Right atrium auricular region (tissue), 2 donors: ENCODE results near the gene TRUB1. TPM values are rescaled to one million over a fixed set of nuclear protein-coding genes. Genes with fewer than 3 reads are reported as not detected.

Source experiments
- DNase-seq: peaks from one replicate; pipeline ENCODE4 v3.0.0-alpha.2; 2019; ENCODE audit warnings: low spot score
- H3K27ac ChIP-seq, 2 donors: fragments of 200-600 bp; sonication (generic); 1 replicate in 1 of 2; 2 replicates in 1 of 2; pipeline ENCODE4 v1.5.1; 2016 to 2019
- H3K27me3 ChIP-seq, 2 donors: fragments of 200-600 bp; sonication (generic); one replicate each; pipeline versions ENCODE4 v1.5.1 to v1.6.0; 2017 to 2019
- H3K36me3 ChIP-seq: fragments of 200-600 bp; sonication (generic); one replicate; pipeline ENCODE4 v1.5.1; 2016
- H3K4me1 ChIP-seq, 2 donors: fragments of 200-600 bp; sonication (generic); one replicate each; pipeline versions ENCODE4 v1.5.1 to v1.6.0; 2017 to 2019
- H3K4me3 ChIP-seq, 2 donors: fragments of 200-600 bp; sonication (generic); 1 replicate in 1 of 2; 2 replicates in 1 of 2; pipeline ENCODE4 v1.5.1; 2017 to 2019; ENCODE audit warnings: mild to moderate bottlenecking in 1 of 2, moderate library complexity in 1 of 2
- H3K9me3 ChIP-seq, 2 donors: fragments of 200-600 bp; sonication (generic); one replicate each; pipeline ENCODE4 v1.5.1; 2019
- CTCF ChIP-seq, 2 donors: fragments of 200-600 bp; sonication (generic); IDR thresholded peaks; one replicate each; pipeline ENCODE4 v1.5.1; 2019; ENCODE audit warnings: antibody characterized with exemption in 2 of 2
- total RNA-seq, 2 donors: library from RNA; depleted of rRNA; stranded (reverse); fragments of >200 nt; gene quantifications; one replicate each; pipeline ENCODE4 v1.1.0, GENCODE V29; 2016

TRUB1 gene
- total RNA-seq, 2 donors from 2014 or later = 15.3 to 22.9 TPM

- TF ChIP-seq CTCF (IDR thresholded peaks at IDR 0.05) = no peak
- Histone ChIP-seq H3K27ac (no peak overlapping the region), H3K27me3 (no peaks in the 10 kb centered on the region), H3K4me1 (no peaks in the 10 kb centered on the region), H3K4me3 (no peak overlapping the region), H3K9me3 (no peaks in the 10 kb centered on the region), H3K36me3 (no peaks in the 10 kb centered on the region)
- no peak for DNase-seq
Measured at GRCh38 chr10:114990586-114990985, 52.6 kb downstream of the TRUB1 start.

- no peaks in the 10 kb centered on the region for H3K4me1 ChIP-seq
- no peak for TF ChIP-seq CTCF (IDR thresholded peaks at IDR 0.05)
Measured at GRCh38 chr10:114990991-114991390, 53.0 kb downstream of the TRUB1 start.

GRCh38 chr10:114992189-114992775 lies 54.3 kb downstream of the TRUB1 start:
- H3K36me3 ChIP-seq = no peaks in the 10 kb centered on the region
- no peak overlapping the region for H3K27ac ChIP-seq

More at GRCh38 chr10:114990991-114991390, 53.0 kb downstream of the TRUB1 start:
- Histone ChIP-seq H3K27ac (no peak overlapping the region), H3K4me3 (no peak overlapping the region), H3K36me3 (no peaks in the 10 kb centered on the region), H3K27me3 (no peaks in the 10 kb centered on the region), H3K9me3 (no peaks in the 10 kb centered on the region)
- no peak for DNase-seq

GRCh38 chr10:114995468-114996247 lies 57.7 kb downstream of the TRUB1 start:
- no peaks in the 10 kb centered on the region for H3K4me1 ChIP-seq
- H3K27ac ChIP-seq = no peak overlapping the region
- H3K9me3 ChIP-seq = no peaks in the 10 kb centered on the region
- no peak for DNase-seq
- no peak for TF ChIP-seq CTCF (IDR thresholded peaks at IDR 0.05)
- H3K27me3 ChIP-seq = no peaks in the 10 kb centered on the region
- H3K4me3 ChIP-seq = no peak overlapping the region
- H3K36me3 ChIP-seq = no peaks in the 10 kb centered on the region

More at GRCh38 chr10:114992189-114992775, 54.3 kb downstream of the TRUB1 start:
- Histone ChIP-seq H3K4me3 (no peak overlapping the region), H3K27me3 (no peaks in the 10 kb centered on the region), H3K9me3 (no peaks in the 10 kb centered on the region), H3K4me1 (no peaks in the 10 kb centered on the region)
- TF ChIP-seq CTCF (IDR thresholded peaks at IDR 0.05) = no peak
- DNase-seq = no peak

GRCh38 chr10:114996542-114996941 lies 58.5 kb downstream of the TRUB1 start:
- no peaks in the 10 kb centered on the region for H3K4me1 ChIP-seq
- H3K27ac ChIP-seq = no peak overlapping the region
- no peak for TF ChIP-seq CTCF (IDR thresholded peaks at IDR 0.05)
- no peaks in the 10 kb centered on the region for H3K27me3 ChIP-seq
- DNase-seq = no peak
- no peaks in the 10 kb centered on the region for H3K9me3 ChIP-seq
- no peaks in the 10 kb centered on the region for H3K36me3 ChIP-seq
- H3K4me3 ChIP-seq = no peak overlapping the region
